WTC11 (cell line): ENCODE data around the gene CLP1. TPM values are rescaled to one million over a fixed set of nuclear protein-coding genes. Genes with fewer than 3 reads are reported as not detected.

ENCODE experiments used
- AR ChIP-seq: fragments of 250-450 bp; sonication (Bioruptor Pico); IDR thresholded peaks from 2 replicates; pipeline ENCODE4 v1.9.0; 2021; ENCODE audit warnings: mild to moderate bottlenecking
- ARID4B ChIP-seq: sonication (generic); formaldehyde crosslinking; IDR thresholded peaks from 2 replicates; pipeline ENCODE4 v1.8.0; 2023; ENCODE audit warnings: missing genetic modification reagents, mild to moderate bottlenecking, borderline replicate concordance
- ATF1 ChIP-seq: sonication (generic); formaldehyde crosslinking; IDR thresholded peaks from 2 replicates; pipeline ENCODE4 v1.8.1; 2023; ENCODE audit warnings: mild to moderate bottlenecking, moderate library complexity, missing genetic modification reagents
- E2F5 ChIP-seq: sonication (generic); formaldehyde crosslinking; IDR thresholded peaks from 2 replicates; pipeline ENCODE4 v1.8.1; 2022; ENCODE audit warnings: mild to moderate bottlenecking, moderate library complexity, missing genetic modification reagents
- ERG ChIP-seq: fragments of 250-450 bp; sonication (Bioruptor Pico); IDR thresholded peaks from 2 replicates; pipeline ENCODE4 v1.8.0; 2021; ENCODE audit warnings: mild to moderate bottlenecking
- FOXP1 ChIP-seq: sonication (generic); formaldehyde crosslinking; IDR thresholded peaks from 2 replicates; pipeline ENCODE4 v1.8.0; 2022; ENCODE audit warnings: missing genetic modification reagents, mild to moderate bottlenecking, moderate library complexity, borderline replicate concordance
- GTF2I ChIP-seq: fragments of 250-450 bp; sonication (Bioruptor Pico); conservative IDR thresholded peaks from 2 replicates; pipeline ENCODE4 v1.4.0; 2021; ENCODE audit warnings: mild to moderate bottlenecking
- PREB ChIP-seq: sonication (generic); formaldehyde crosslinking; IDR thresholded peaks from 2 replicates; pipeline ENCODE4 v1.8.1; 2022; ENCODE audit warnings: mild to moderate bottlenecking, missing genetic modification reagents, moderate library complexity, borderline replicate concordance
- PRRX2 ChIP-seq: fragments of 250-450 bp; sonication (Bioruptor Pico); IDR thresholded peaks from 2 replicates; pipeline ENCODE4 v1.8.0; 2021; ENCODE audit warnings: mild to moderate bottlenecking
- RORB ChIP-seq: fragments of 250-450 bp; sonication (Bioruptor Pico); IDR thresholded peaks from 2 replicates; pipeline ENCODE4 v1.9.0; 2021; ENCODE audit warnings: mild to moderate bottlenecking
- STAT6 ChIP-seq: sonication (generic); formaldehyde crosslinking; conservative IDR thresholded peaks from 2 replicates; pipeline ENCODE4 v1.8.1; 2023; ENCODE audit warnings: mild to moderate bottlenecking, low read depth, missing genetic modification reagents, moderate library complexity
- USF2 ChIP-seq: sonication (generic); formaldehyde crosslinking; IDR thresholded peaks from 2 replicates; pipeline ENCODE4 v1.8.1; 2023; ENCODE audit warnings: mild to moderate bottlenecking, missing genetic modification reagents, moderate library complexity
- ZNF219 ChIP-seq: sonication (generic); formaldehyde crosslinking; IDR thresholded peaks from 2 replicates; pipeline ENCODE4 v1.8.0; 2023; ENCODE audit warnings: missing genetic modification reagents, mild to moderate bottlenecking, borderline replicate concordance
- ZNF281 ChIP-seq: sonication (generic); formaldehyde crosslinking; IDR thresholded peaks from 2 replicates; pipeline ENCODE4 v1.8.0; 2023; ENCODE audit warnings: mild to moderate bottlenecking, missing genetic modification reagents
- ZNF425 ChIP-seq: fragments of 250-450 bp; sonication (Bioruptor Pico); conservative IDR thresholded peaks from 2 replicates; pipeline ENCODE4 v1.9.0; 2021; ENCODE audit warnings: mild to moderate bottlenecking
- total RNA-seq: library from RNA; stranded (reverse); gene quantifications from 3 replicates; pipeline ENCODE4 v1.2.3, GENCODE V29; 2021

Gene CLP1
- total RNA-seq, 1 experiment from 2014 or later: 26.3 TPM

- TF ChIP-seq ARID4B (CRISPR knock-in tag): peak; percentile 36; the same call in 1 of the 2 replicates
- TF ChIP-seq STAT6 (CRISPR knock-in tag): no peak
- no peak for TF ChIP-seq PREB (CRISPR knock-in tag)
- TF ChIP-seq ERG (CRISPR knock-in tag): no peak
- no peak for TF ChIP-seq ZNF425 (CRISPR knock-in tag)
- no peak for TF ChIP-seq RORB (CRISPR knock-in tag)
- no peak for TF ChIP-seq ATF1
- TF ChIP-seq FOXP1: peak; percentile 68; the same call in 1 of the 2 replicates
- no peak for TF ChIP-seq ZNF219
- no peak for TF ChIP-seq ZNF281 (CRISPR knock-in tag)
- no peak for TF ChIP-seq AR (CRISPR knock-in tag)
- TF ChIP-seq E2F5: peak; percentile 74; the same call in 1 of the 2 replicates
- no peak for TF ChIP-seq GTF2I (CRISPR knock-in tag)
- TF ChIP-seq USF2 (CRISPR knock-in tag): peak; percentile 89
- TF ChIP-seq PRRX2 (CRISPR knock-in tag): no peak
Observed at GRCh38 chr11:57657194-57658022, at the start of gene CLP1 (continued).
